ENCODE measurements around the gene TSEN2. TPM values are rescaled to one million over a fixed set of nuclear protein-coding genes. Genes with fewer than 3 reads are reported as not detected.

Gene TSEN2
- total and polyA plus RNA-seq, 5 donors from 2014 or later, result 7.8 to 14.9 (median 9.6) TPM

DNA sequence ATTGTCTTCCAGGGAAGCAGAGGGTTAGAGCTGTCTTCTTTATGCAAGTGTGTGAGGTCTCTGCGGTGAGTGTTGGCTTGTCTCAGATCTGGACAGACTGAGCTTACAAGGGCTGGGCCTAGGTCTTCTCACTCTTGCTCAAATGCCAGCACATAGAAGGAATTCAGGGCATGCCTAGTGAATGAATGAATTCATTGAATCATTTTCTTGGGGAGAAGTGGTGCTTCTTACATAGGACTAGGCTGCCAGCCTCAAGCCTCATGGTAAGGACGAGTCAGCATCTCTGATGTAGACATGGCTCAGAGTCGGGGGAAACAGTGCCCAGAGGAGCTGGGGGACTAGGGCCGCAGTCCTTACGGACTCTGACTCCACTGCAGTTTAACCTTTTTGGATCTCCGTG lies 89.9 kb downstream of the TSEN2 start:
- peak overlapping the region in 2 of 3 donors; percentile 28 to 39 for H3K27ac Mint-ChIP-seq
- no peak for DNase-seq
- H3K27me3 ChIP-seq (ENCODE audit: control insufficient read depth, insufficient read depth, low read length), result no peaks in the 10 kb centered on the region
- H3K9me3 ChIP-seq (ENCODE audit: control insufficient read depth in 2 of 2, low read length in 2 of 2), result peaks cover 4 to 11% of the 10 kb centered on the region in 2 experiments
- H3K27ac ChIP-seq (ENCODE audit: insufficient read depth, low read length, poor library complexity, severe bottlenecking), result no peak overlapping the region
- no peaks in the 10 kb centered on the region for H3K27me3 Mint-ChIP-seq
- peaks cover 0 to 9% (median 1%) of the 10 kb centered on the region in 7 donors for H3K9me3 Mint-ChIP-seq
- no peak overlapping the region for H3K4me3 ChIP-seq (ENCODE audit: low read depth, low read length)
- peaks cover 95% of the 10 kb centered on the region for H3K36me3 ChIP-seq (ENCODE audit: control insufficient read depth, insufficient read depth, low read length)
- H3K4me1 ChIP-seq (ENCODE audit: control insufficient read depth, insufficient read depth, low read length, poor library complexity, severe bottlenecking), result no peaks in the 10 kb centered on the region
- peaks cover 0 to 4% (median 1%) of the 10 kb centered on the region in 4 donors for H3K4me1 Mint-ChIP-seq
- H3K4me3 Mint-ChIP-seq, result no peak overlapping the region
- peaks cover 72% of the 10 kb centered on the region for H3K36me3 Mint-ChIP-seq
- no peak for ATAC-seq (ENCODE audit: low read depth in 2 of 2)

DNA sequence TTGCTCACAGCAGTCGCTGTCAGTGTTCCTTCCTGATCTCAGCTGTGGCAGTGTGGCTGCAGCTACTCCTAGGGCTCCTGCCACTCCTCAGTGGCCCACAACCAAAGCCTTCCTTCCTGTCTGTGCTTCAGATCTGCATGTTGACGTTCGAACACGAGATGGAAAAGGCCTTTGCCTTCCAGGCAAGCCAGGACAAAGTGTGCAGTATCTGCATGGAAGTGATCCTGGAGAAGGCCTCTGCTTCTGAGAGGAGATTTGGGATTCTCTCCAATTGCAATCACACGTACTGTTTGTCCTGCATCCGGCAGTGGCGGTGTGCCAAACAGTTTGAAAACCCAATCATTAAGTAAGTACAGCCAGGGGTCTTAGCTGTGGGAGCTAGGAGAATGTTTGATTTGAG lies 90.4 kb downstream of the TSEN2 start:
- no peaks in the 10 kb centered on the region for H3K4me1 ChIP-seq (ENCODE audit: control insufficient read depth, insufficient read depth, low read length, poor library complexity, severe bottlenecking)
- peaks cover 4 to 11% of the 10 kb centered on the region in 2 experiments for H3K9me3 ChIP-seq (ENCODE audit: control insufficient read depth in 2 of 2, low read length in 2 of 2)
- Mint-ChIP-seq H3K4me1 (peaks cover 0 to 4% (median 1%) of the 10 kb centered on the region in 4 donors), H3K9me3 (peaks cover 0 to 9% (median 1%) of the 10 kb centered on the region in 7 donors), H3K27ac (peak overlapping the region in 1 of 3 donors; percentile 39), H3K4me3 (no peak overlapping the region), H3K27me3 (no peaks in the 10 kb centered on the region), H3K36me3 (peaks cover 73% of the 10 kb centered on the region)
- DNase-seq (no peak), ATAC-seq (ENCODE audit: low read depth in 2 of 2) (no peak)
- no peak overlapping the region for H3K4me3 ChIP-seq (ENCODE audit: low read depth, low read length)
- H3K27me3 ChIP-seq (ENCODE audit: control insufficient read depth, insufficient read depth, low read length), result no peaks in the 10 kb centered on the region
- H3K27ac ChIP-seq (ENCODE audit: insufficient read depth, low read length, poor library complexity, severe bottlenecking), result no peak overlapping the region
- peaks cover 96% of the 10 kb centered on the region for H3K36me3 ChIP-seq (ENCODE audit: control insufficient read depth, insufficient read depth, low read length)

DNA sequence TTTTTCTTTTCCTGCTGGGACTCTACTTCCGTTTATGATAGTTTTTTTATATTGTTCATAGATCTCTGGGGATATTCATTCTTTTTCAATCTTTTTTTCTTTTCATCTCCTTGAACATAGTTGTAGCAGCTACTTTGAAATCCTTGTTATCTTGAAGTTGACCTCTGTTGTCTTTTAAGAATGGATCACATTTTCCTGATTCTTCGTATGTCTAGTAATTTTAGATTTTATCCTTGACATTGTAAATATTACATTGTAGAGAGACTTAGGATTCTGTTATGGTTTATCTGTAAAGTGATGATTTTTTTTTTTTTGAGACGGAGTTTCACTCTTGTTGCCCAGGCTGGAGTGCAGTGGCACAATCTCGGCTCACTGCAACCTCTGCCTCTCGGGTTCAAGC lies 93.1 kb downstream of the TSEN2 start:
- Mint-ChIP-seq H3K4me3 (no peak overlapping the region), H3K27ac (peak overlapping the region in 1 of 3 donors; percentile 29), H3K9me3 (peaks cover 0 to 9% (median 2%) of the 10 kb centered on the region in 7 donors), H3K27me3 (no peaks in the 10 kb centered on the region), H3K36me3 (peaks cover 60% of the 10 kb centered on the region), H3K4me1 (peaks cover 0 to 5% (median 2%) of the 10 kb centered on the region in 4 donors)
- Histone ChIP-seq H3K4me3 (ENCODE audit: low read depth, low read length) (no peak overlapping the region), H3K4me1 (ENCODE audit: control insufficient read depth, insufficient read depth, low read length, poor library complexity, severe bottlenecking) (no peaks in the 10 kb centered on the region), H3K27ac (ENCODE audit: insufficient read depth, low read length, poor library complexity, severe bottlenecking) (no peak overlapping the region), H3K9me3 (ENCODE audit: control insufficient read depth in 2 of 2, low read length in 2 of 2) (peaks cover 4 to 11% of the 10 kb centered on the region in 2 experiments), H3K27me3 (ENCODE audit: control insufficient read depth, insufficient read depth, low read length) (no peaks in the 10 kb centered on the region), H3K36me3 (ENCODE audit: control insufficient read depth, insufficient read depth, low read length) (peaks cover 94% of the 10 kb centered on the region)
- no peak for DNase-seq
- ATAC-seq (ENCODE audit: low read depth in 2 of 2), result no peak

DNA sequence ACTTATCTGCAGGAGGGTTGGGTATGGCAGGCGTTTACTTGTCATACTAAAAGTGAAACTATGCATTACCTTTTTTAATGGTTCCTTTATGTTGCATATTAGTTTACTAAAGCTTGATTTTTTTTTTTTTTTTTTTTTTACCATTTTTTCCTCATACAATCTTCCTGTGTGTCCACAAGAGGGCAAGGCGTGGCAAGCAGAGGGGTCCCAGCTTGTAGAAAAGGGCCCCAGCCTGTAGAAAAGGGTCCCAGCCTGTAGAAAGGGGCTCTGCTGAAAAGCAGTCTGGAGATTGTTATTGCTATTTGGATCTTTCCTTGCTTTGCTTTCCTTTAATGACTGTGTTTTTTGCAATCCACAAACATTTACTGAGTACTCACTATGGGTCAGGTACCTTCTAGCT lies 94.5 kb downstream of the TSEN2 start:
- Mint-ChIP-seq H3K4me1 (peaks cover 0 to 9% (median 2%) of the 10 kb centered on the region in 4 donors), H3K27ac (peak overlapping the region in 2 of 3 donors; percentile 26 to 38), H3K36me3 (peaks cover 64% of the 10 kb centered on the region), H3K4me3 (no peak overlapping the region), H3K27me3 (no peaks in the 10 kb centered on the region), H3K9me3 (peaks cover 0 to 9% (median 2%) of the 10 kb centered on the region in 7 donors)
- Histone ChIP-seq H3K36me3 (ENCODE audit: control insufficient read depth, insufficient read depth, low read length) (peaks cover 95% of the 10 kb centered on the region), H3K27me3 (ENCODE audit: control insufficient read depth, insufficient read depth, low read length) (no peaks in the 10 kb centered on the region), H3K4me1 (ENCODE audit: control insufficient read depth, insufficient read depth, low read length, poor library complexity, severe bottlenecking) (no peaks in the 10 kb centered on the region), H3K9me3 (ENCODE audit: control insufficient read depth in 2 of 2, low read length in 2 of 2) (peaks cover 4 to 11% of the 10 kb centered on the region in 2 experiments), H3K27ac (ENCODE audit: insufficient read depth, low read length, poor library complexity, severe bottlenecking) (no peak overlapping the region), H3K4me3 (ENCODE audit: low read depth, low read length) (no peak overlapping the region)
- peak in 2 of 3 donors; percentile 11 to 27 for DNase-seq
- ATAC-seq (ENCODE audit: low read depth in 2 of 2), result no peak

DNA sequence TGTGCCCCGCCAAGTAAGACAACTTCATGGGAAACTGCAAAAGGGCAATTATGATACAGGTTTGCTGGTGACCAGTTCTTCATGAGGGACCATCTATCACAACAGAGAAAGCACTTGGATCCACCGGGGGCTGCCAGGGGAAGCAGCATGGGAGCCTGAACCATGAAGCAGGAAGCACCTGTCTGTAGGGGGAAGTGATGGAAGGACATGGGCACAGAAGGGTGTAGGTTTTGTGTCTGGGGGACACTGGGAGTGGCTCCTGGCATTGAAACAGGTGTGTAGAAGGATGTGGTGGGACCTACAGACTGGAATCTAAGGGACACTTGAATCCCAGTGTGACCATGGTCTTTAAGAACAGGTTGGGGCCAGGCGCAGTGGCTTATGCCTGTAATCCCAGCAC lies 95.2 kb downstream of the TSEN2 start:
- ATAC-seq (ENCODE audit: low read depth in 2 of 2) (no peak), DNase-seq (no peak)
- Mint-ChIP-seq H3K36me3 (peaks cover 63% of the 10 kb centered on the region), H3K27ac (peak overlapping the region; percentile 56 to 75 (median 64)), H3K4me3 (no peak overlapping the region), H3K27me3 (no peaks in the 10 kb centered on the region), H3K9me3 (peaks cover 0 to 9% (median 2%) of the 10 kb centered on the region in 7 donors), H3K4me1 (peaks cover 0 to 9% (median 2%) of the 10 kb centered on the region in 4 donors)
- peaks cover 4 to 11% of the 10 kb centered on the region in 2 experiments for H3K9me3 ChIP-seq (ENCODE audit: control insufficient read depth in 2 of 2, low read length in 2 of 2)
- H3K4me1 ChIP-seq (ENCODE audit: control insufficient read depth, insufficient read depth, low read length, poor library complexity, severe bottlenecking), result no peaks in the 10 kb centered on the region
- H3K36me3 ChIP-seq (ENCODE audit: control insufficient read depth, insufficient read depth, low read length), result peaks cover 95% of the 10 kb centered on the region
- H3K4me3 ChIP-seq (ENCODE audit: low read depth, low read length), result no peak overlapping the region
- no peaks in the 10 kb centered on the region for H3K27me3 ChIP-seq (ENCODE audit: control insufficient read depth, insufficient read depth, low read length)
- H3K27ac ChIP-seq (ENCODE audit: insufficient read depth, low read length, poor library complexity, severe bottlenecking), result no peak overlapping the region

DNA sequence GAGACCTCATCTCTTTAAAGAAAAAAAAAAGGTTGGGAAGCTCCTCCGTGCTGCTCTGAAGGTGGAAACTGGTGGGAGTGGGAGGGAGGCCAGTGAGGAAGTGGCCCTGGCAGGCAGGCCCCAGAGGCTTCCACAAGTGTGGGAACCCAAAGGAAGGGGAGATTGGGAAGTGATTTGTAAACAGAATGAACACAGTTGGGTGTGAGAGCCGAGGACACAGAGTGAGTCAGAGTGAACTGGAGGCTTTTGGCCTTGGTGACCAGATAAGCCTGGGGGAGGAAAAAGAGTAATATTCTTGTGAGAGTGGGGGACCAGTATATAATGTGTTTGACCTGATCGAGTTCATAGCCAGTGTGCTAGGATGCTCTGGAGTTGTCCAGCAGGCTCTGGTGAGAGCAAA lies 95.6 kb downstream of the TSEN2 start:
- H3K4me1 Mint-ChIP-seq, result peaks cover 0 to 9% (median 2%) of the 10 kb centered on the region in 4 donors
- H3K27ac Mint-ChIP-seq, result peak overlapping the region in 2 of 3 donors; percentile 64 to 75
- Histone ChIP-seq H3K4me1 (ENCODE audit: control insufficient read depth, insufficient read depth, low read length, poor library complexity, severe bottlenecking) (no peaks in the 10 kb centered on the region), H3K27ac (ENCODE audit: insufficient read depth, low read length, poor library complexity, severe bottlenecking) (no peak overlapping the region), H3K9me3 (ENCODE audit: control insufficient read depth in 2 of 2, low read length in 2 of 2) (peaks cover 4 to 11% of the 10 kb centered on the region in 2 experiments), H3K36me3 (ENCODE audit: control insufficient read depth, insufficient read depth, low read length) (peaks cover 95% of the 10 kb centered on the region), H3K4me3 (ENCODE audit: low read depth, low read length) (no peak overlapping the region), H3K27me3 (ENCODE audit: control insufficient read depth, insufficient read depth, low read length) (no peaks in the 10 kb centered on the region)
- peaks cover 63% of the 10 kb centered on the region for H3K36me3 Mint-ChIP-seq
- H3K27me3 Mint-ChIP-seq, result no peaks in the 10 kb centered on the region
- H3K9me3 Mint-ChIP-seq, result peaks cover 0 to 9% (median 2%) of the 10 kb centered on the region in 7 donors
- ATAC-seq (ENCODE audit: low read depth in 2 of 2) (no peak), DNase-seq (no peak)
- H3K4me3 Mint-ChIP-seq, result no peak overlapping the region

DNA sequence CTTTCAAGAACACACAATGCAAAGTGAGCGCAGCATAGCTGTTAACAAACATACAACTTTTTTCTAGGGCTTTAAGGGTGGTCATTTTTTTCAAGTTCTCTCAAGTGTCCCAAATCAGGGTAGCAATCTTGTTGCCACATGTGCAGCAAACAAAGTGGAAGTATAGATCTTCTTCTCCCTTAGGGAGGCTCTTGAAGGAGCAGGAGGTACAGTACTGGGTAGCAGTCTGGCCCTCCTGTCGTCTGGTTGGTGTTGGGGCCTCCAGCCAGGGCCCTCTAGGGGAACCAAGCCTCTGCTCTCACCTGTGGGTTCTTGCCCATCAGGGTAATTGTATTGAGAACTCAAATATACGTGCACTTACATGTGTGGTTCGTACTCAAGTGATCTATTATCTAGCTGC lies 98.5 kb downstream of the TSEN2 start:
- peaks cover 0 to 9% (median 0%) of the 10 kb centered on the region in 4 donors for H3K4me1 Mint-ChIP-seq
- no peaks in the 10 kb centered on the region for H3K27me3 Mint-ChIP-seq
- H3K27ac ChIP-seq (ENCODE audit: insufficient read depth, low read length, poor library complexity, severe bottlenecking), result no peak overlapping the region
- H3K27me3 ChIP-seq (ENCODE audit: control insufficient read depth, insufficient read depth, low read length), result no peaks in the 10 kb centered on the region
- peaks cover 93% of the 10 kb centered on the region for H3K36me3 ChIP-seq (ENCODE audit: control insufficient read depth, insufficient read depth, low read length)
- H3K4me1 ChIP-seq (ENCODE audit: control insufficient read depth, insufficient read depth, low read length, poor library complexity, severe bottlenecking), result no peaks in the 10 kb centered on the region
- H3K9me3 ChIP-seq (ENCODE audit: control insufficient read depth in 2 of 2, low read length in 2 of 2), result no peaks in the 10 kb centered on the region
- DNase-seq (no peak), ATAC-seq (ENCODE audit: low read depth in 2 of 2) (no peak)
- H3K36me3 Mint-ChIP-seq, result peaks cover 42% of the 10 kb centered on the region
- no peak overlapping the region for H3K27ac Mint-ChIP-seq
- no peak overlapping the region for H3K4me3 ChIP-seq (ENCODE audit: low read depth, low read length)
- no peak overlapping the region for H3K4me3 Mint-ChIP-seq
- peaks cover 0 to 2% (median 0%) of the 10 kb centered on the region in 7 donors for H3K9me3 Mint-ChIP-seq
